Measurements from ENCODE around the gene MSI2. TPM values are rescaled to one million over a fixed set of nuclear protein-coding genes. Genes with fewer than 3 reads are reported as not detected.

The MSI2 gene
- total and polyA plus RNA-seq, 12 donors: 25.5 to 135 (median 121) TPM

DNA sequence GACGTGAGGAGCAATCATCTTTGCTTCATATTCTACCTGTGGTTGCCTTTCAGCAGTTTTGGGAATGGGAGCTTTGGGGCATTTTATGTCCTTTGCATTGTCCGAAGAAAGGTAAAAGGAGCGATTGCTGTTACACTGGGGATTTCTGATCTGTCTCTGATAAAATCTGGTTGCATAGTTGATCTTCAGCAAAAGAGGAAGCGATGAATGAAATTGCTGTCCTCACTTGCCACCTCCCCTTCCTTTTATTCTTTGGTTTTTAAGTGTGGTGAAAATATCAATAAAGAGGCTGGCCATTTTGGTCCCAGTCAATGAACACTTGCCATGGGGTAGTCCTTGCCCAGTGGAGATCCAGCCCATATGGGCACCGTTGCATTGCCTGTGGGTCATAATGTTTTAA lies 236.8 kb downstream of the MSI2 start:
- no peak for ATAC-seq
- Histone ChIP-seq H3K27me3 (no peaks in the 10 kb centered on the region), H3K4me1 (peaks cover 4 to 59% (median 40%) of the 10 kb centered on the region in 9 donors), H3K4me3 (no peak overlapping the region), H3K9me3 (no peaks in the 10 kb centered on the region), H3K27ac (no peak overlapping the region), H3K36me3 (no peaks in the 10 kb centered on the region)
- intact Hi-C loops (cut with DNase I): no loop called here
- 90% methylated on average over 5 of the region's 5 CpGs for WGBS, 2 donors
- no peak for DNase-seq
- TF ChIP-seq, protein P1, sequence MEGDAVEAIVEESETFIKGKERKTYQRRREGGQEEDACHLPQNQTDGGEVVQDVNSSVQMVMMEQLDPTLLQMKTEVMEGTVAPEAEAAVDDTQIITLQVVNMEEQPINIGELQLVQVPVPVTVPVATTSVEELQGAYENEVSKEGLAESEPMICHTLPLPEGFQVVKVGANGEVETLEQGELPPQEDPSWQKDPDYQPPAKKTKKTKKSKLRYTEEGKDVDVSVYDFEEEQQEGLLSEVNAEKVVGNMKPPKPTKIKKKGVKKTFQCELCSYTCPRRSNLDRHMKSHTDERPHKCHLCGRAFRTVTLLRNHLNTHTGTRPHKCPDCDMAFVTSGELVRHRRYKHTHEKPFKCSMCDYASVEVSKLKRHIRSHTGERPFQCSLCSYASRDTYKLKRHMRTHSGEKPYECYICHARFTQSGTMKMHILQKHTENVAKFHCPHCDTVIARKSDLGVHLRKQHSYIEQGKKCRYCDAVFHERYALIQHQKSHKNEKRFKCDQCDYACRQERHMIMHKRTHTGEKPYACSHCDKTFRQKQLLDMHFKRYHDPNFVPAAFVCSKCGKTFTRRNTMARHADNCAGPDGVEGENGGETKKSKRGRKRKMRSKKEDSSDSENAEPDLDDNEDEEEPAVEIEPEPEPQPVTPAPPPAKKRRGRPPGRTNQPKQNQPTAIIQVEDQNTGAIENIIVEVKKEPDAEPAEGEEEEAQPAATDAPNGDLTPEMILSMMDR (IDR thresholded peaks at IDR 0.05): no peak

DNA sequence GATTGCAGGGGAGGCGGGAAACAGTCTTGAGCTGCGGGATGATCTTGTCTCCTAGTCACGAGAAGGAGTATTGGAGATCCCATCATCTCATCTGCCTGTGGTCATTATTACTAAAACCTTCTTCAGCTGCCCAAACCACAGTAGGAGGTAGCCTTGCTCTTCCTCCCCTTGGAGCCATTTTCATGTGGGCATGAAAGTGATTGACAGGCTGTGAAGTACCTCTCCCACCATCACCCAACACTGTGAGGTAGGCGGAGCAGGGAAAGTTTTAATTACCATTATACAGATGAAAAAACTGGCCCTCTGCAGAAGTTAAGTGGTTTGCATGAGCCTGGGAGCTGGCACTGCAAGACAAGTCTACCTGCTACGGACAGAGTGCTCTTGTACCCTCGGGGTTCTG lies 237.3 kb downstream of the MSI2 start:
- H3K27ac ChIP-seq: no peak overlapping the region
- 93 to 98% methylated on average over 6 of the region's 6 CpGs for WGBS, 2 donors
- peaks cover 4 to 55% (median 35%) of the 10 kb centered on the region in 9 donors for H3K4me1 ChIP-seq
- H3K9me3 ChIP-seq: no peaks in the 10 kb centered on the region
- TF ChIP-seq, protein P1 (IDR thresholded peaks at IDR 0.05): no peak
- no peaks in the 10 kb centered on the region for H3K27me3 ChIP-seq
- ATAC-seq (no peak), DNase-seq (no peak)
- no peak overlapping the region for H3K4me3 ChIP-seq
- no peaks in the 10 kb centered on the region for H3K36me3 ChIP-seq
- intact Hi-C loops (cut with DNase I): no loop called here

DNA sequence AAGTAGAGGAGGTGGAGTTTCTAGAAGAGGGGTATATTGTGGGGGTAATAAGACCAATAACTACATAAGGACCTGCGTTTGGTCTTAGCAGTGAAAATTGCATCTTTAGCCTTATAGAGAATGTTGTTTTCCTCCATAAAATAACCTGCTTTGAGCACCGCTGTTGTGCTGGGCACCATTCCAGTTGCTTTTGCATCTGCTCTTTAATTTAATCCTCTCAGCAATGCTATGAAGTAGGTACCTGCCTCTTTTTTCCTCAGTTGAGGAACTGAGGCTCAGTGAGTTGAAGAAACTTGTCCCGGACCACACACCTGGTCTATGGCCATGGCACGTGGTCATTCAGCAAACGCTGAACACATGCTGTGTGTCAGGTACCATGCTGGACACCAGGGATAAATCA lies 238.1 kb downstream of the MSI2 start:
- ATAC-seq (no peak), DNase-seq (no peak)
- WGBS, 2 donors: 95 to 98% methylated on average over 5 of the region's 5 CpGs

DNA sequence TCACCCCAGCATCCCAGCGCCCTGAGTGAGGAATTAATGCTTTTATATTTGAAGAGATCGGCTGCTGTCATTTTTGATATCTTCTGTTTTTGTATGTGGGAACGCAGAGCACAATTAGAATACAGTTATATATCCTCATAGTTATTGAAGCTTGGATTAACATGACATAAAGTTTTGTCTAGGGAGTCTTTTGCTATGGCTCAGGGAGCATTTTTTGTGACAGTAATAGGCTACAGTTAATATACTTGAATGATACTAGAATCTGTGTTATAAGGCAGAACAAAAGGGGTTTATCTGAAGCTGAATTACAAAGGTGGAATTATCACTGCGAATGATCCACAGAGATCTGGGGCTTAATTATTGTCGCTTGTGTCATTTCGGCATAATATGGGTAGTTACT lies 239.4 kb downstream of the MSI2 start:
- TF ChIP-seq, protein P1 (IDR thresholded peaks at IDR 0.05): no peak
- Histone ChIP-seq H3K4me3 (no peak overlapping the region), H3K9me3 (no peaks in the 10 kb centered on the region), H3K4me1 (peaks cover 0 to 35% (median 20%) of the 10 kb centered on the region in 9 donors), H3K27ac (no peak overlapping the region), H3K27me3 (no peaks in the 10 kb centered on the region), H3K36me3 (no peaks in the 10 kb centered on the region)
- no peak for DNase-seq
- WGBS, 2 donors: 96 to 99% methylated on average over 6 of the region's 6 CpGs
- no peak for ATAC-seq
- intact Hi-C loops (cut with DNase I): no loop called here

More for the DNA sequence above, 238.1 kb downstream of the MSI2 start:
- H3K27ac ChIP-seq: no peak overlapping the region
- H3K36me3 ChIP-seq: no peaks in the 10 kb centered on the region
- intact Hi-C loops (cut with DNase I): no loop called here
- H3K27me3 ChIP-seq: no peaks in the 10 kb centered on the region
- TF ChIP-seq, protein P1 (IDR thresholded peaks at IDR 0.05): no peak
- H3K9me3 ChIP-seq: no peaks in the 10 kb centered on the region
- no peak overlapping the region for H3K4me3 ChIP-seq
- peaks cover 0 to 47% (median 27%) of the 10 kb centered on the region in 9 donors for H3K4me1 ChIP-seq
